Gastroesophageal sphincter (tissue), 4 donors: ENCODE data around the gene NCKAP5. TPM values are rescaled to one million over a fixed set of nuclear protein-coding genes. Genes with fewer than 3 reads are reported as not detected.
A peak's percentile ranks its signal among the peaks of the same experiment; 100 is the strongest.

Source experiments
- ATAC-seq: fragments of 150-250 bp; one replicate; pipeline ENCODE4 v1.9.1; 2016; ENCODE audit warnings: mild to moderate bottlenecking, moderate library complexity
- H3K27ac ChIP-seq, 4 donors: fragments of 200-600 bp; sonication (generic) in 3 of 4; 1 replicate in 3 of 4; 2 replicates in 1 of 4; pipeline ENCODE4 v1.5.1; 2016 to 2019
- H3K27me3 ChIP-seq: fragments of 200-600 bp; sonication (generic); one replicate; pipeline ENCODE4 v1.5.1; 2019
- H3K36me3 ChIP-seq, 2 donors: fragments of 200-600 bp; sonication (generic); one replicate each; pipeline ENCODE4 v1.5.1; 2019; ENCODE audit warnings: control low read depth in 1 of 2
- H3K4me1 ChIP-seq, 3 donors: fragments of 200-600 bp; sonication (generic); 1 replicate in 2 of 3; 2 replicates in 1 of 3; pipeline ENCODE4 v1.5.1; 2016 to 2019; ENCODE audit warnings: control low read depth in 2 of 3
- H3K4me3 ChIP-seq, 2 donors: fragments of 200-600 bp; sonication (generic); one replicate each; pipeline ENCODE4 v1.5.1; 2019; ENCODE audit warnings: mild to moderate bottlenecking in 1 of 2, moderate library complexity in 1 of 2
- H3K9me3 ChIP-seq, 3 donors: fragments of 200-600 bp; sonication (generic); one replicate each; pipeline ENCODE4 v1.5.1; 2017 to 2019; ENCODE audit warnings: control low read depth in 2 of 3
- CTCF ChIP-seq, 4 experiments: fragments of 200-600 bp in 2 of 4; fragments of 450-650 bp in 2 of 4; sonication (generic) in 1 of 4; IDR thresholded peaks; one replicate each; pipeline ENCODE4 v1.5.1; 2017 to 2019; ENCODE audit warnings: antibody characterized with exemption in 4 of 4, mild to moderate bottlenecking in 2 of 4, moderate library complexity in 2 of 4
- EP300 ChIP-seq: sonication (generic); formaldehyde crosslinking; IDR thresholded peaks from one replicate; pipeline ENCODE4 v1.6.1; 2017; ENCODE audit warnings: antibody characterized with exemption, mild to moderate bottlenecking
- POLR2A ChIP-seq, 2 donors: fragments of 450-650 bp; IDR thresholded peaks; one replicate each; pipeline ENCODE4 v1.6.1; 2017; ENCODE audit warnings: antibody characterized with exemption in 2 of 2, mild to moderate bottlenecking in 2 of 2, moderate library complexity in 1 of 2
- POLR2AphosphoS5 ChIP-seq: sonication (generic); formaldehyde crosslinking; IDR thresholded peaks from one replicate; pipeline ENCODE4 v1.6.1; 2017; ENCODE audit warnings: antibody characterized with exemption
- WGBS, 2 donors: methylation state at CpG; one replicate each; pipeline ENCODE4 v1.1.5; 2018; ENCODE audit warnings: low coverage in 1 of 2; 5-methylcytosine and 5-hydroxymethylcytosine counted together
- total RNA-seq, 4 donors: library from RNA; depleted of rRNA; stranded (reverse); fragments of >200 nt; gene quantifications; one replicate each; pipeline ENCODE4 v1.1.0, GENCODE V29; 2016

The NCKAP5 gene
- total RNA-seq, 4 donors from 2014 or later = 0.16 to 0.57 (median 0.33) TPM

GRCh38 chr2:133192028-133192427 is 376.2 kb downstream of the NCKAP5 start:
- H3K4me3 ChIP-seq = no peak overlapping the region
- TF ChIP-seq CTCF (IDR thresholded peaks at IDR 0.05) (no peak), POLR2AphosphoS5 (no peak), POLR2A (IDR thresholded peaks at IDR 0.05) (no peak), EP300 (no peak)
- no peak for ATAC-seq
- H3K27ac ChIP-seq = no peak overlapping the region
- H3K9me3 ChIP-seq = peaks cover 0 to 13% (median 0%) of the 10 kb centered on the region in 3 donors
- no peaks in the 10 kb centered on the region for H3K36me3 ChIP-seq
- no peaks in the 10 kb centered on the region for H3K27me3 ChIP-seq
- WGBS, 2 donors = 86 to 100% methylated on average over 3 of the region's 3 CpGs
- H3K4me1 ChIP-seq = no peaks in the 10 kb centered on the region

GRCh38 chr2:133177196-133177595 is 391.1 kb downstream of the NCKAP5 start:
- no peaks in the 10 kb centered on the region for H3K36me3 ChIP-seq
- no peak overlapping the region for H3K4me3 ChIP-seq
- WGBS, 2 donors = 83 to 86% methylated on average over 4 of the region's 4 CpGs
- peaks cover 8% of the 10 kb centered on the region for H3K27me3 ChIP-seq
- TF ChIP-seq POLR2A (IDR thresholded peaks at IDR 0.05) (no peak), POLR2AphosphoS5 (no peak), EP300 (no peak), CTCF (IDR thresholded peaks at IDR 0.05) (no peak)
- H3K9me3 ChIP-seq = no peaks in the 10 kb centered on the region
- H3K4me1 ChIP-seq = no peaks in the 10 kb centered on the region
- no peak for ATAC-seq
- H3K27ac ChIP-seq = no peak overlapping the region

GRCh38 chr2:133175926-133176325 is 392.3 kb downstream of the NCKAP5 start:
- Histone ChIP-seq H3K27me3 (peaks cover 8% of the 10 kb centered on the region), H3K36me3 (no peaks in the 10 kb centered on the region), H3K9me3 (no peaks in the 10 kb centered on the region), H3K4me1 (no peaks in the 10 kb centered on the region), H3K27ac (no peak overlapping the region), H3K4me3 (no peak overlapping the region)
- WGBS, 2 donors = 93 to 100% methylated on average over 1 to 3 of the region's 3 CpGs
- no peak for ATAC-seq
- TF ChIP-seq CTCF (IDR thresholded peaks at IDR 0.05) (no peak), EP300 (no peak), POLR2A (IDR thresholded peaks at IDR 0.05) (no peak), POLR2AphosphoS5 (no peak)

GRCh38 chr2:133173224-133173623 is 395.0 kb downstream of the NCKAP5 start:
- Histone ChIP-seq H3K9me3 (no peaks in the 10 kb centered on the region), H3K4me1 (no peaks in the 10 kb centered on the region), H3K27ac (no peak overlapping the region), H3K27me3 (peaks cover 8% of the 10 kb centered on the region), H3K36me3 (no peaks in the 10 kb centered on the region), H3K4me3 (no peak overlapping the region)
- no peak for ATAC-seq
- no peak for TF ChIP-seq EP300
- TF ChIP-seq POLR2A (IDR thresholded peaks at IDR 0.05) = no peak
- no peak for TF ChIP-seq POLR2AphosphoS5
- no peak for TF ChIP-seq CTCF (IDR thresholded peaks at IDR 0.05)

GRCh38 chr2:133171393-133172004 is 396.8 kb downstream of the NCKAP5 start:
- WGBS, 2 donors = 15 to 44% methylated on average over 2 to 3 of the region's 3 CpGs
- no peaks in the 10 kb centered on the region for H3K4me1 ChIP-seq
- no peak for ATAC-seq
- no peaks in the 10 kb centered on the region for H3K9me3 ChIP-seq
- TF ChIP-seq EP300 = no peak
- no peak for TF ChIP-seq POLR2A (IDR thresholded peaks at IDR 0.05)
- peak; percentile 13 to 61 (median 52) for TF ChIP-seq CTCF (IDR thresholded peaks at IDR 0.05)
- TF ChIP-seq POLR2AphosphoS5 = no peak
- H3K27ac ChIP-seq = no peak overlapping the region
- no peaks in the 10 kb centered on the region for H3K36me3 ChIP-seq
- no peaks in the 10 kb centered on the region for H3K27me3 ChIP-seq
- no peak overlapping the region for H3K4me3 ChIP-seq
